ENCODE results near the gene FBXL19. TPM values are rescaled to one million over a fixed set of nuclear protein-coding genes. Genes with fewer than 3 reads are reported as not detected.

Gene FBXL19
- total RNA-seq, 1 experiment from 2014 or later: 70.8 TPM

DNA sequence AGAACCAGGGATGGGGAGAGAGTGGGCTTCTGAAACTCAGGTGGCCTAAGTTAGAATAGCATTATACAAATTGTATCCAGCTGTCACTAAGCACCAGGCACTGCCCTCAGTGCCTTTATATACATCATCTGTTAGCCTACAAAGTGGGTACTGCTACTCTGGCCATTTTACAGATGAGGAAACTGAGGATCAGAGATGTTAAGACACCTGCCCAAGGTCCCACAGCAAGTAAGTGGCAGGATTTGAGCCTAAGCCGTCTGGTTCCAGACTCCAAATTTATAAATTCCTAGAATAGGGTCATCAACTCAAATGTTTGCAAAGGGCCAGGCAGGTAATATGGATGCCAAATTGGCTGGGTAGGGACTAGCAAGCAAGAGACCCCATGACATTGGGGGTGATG, 27.8 kb downstream of the FBXL19 start:
- peaks cover 4% of the 10 kb centered on the region; the same call in 1 of the 2 replicates for H4K20me1 ChIP-seq (ENCODE audit: insufficient read depth)
- DNase-seq: no peak
- H3F3A ChIP-seq (ENCODE audit: insufficient read depth, low read depth): peaks cover 42% of the 10 kb centered on the region; the same call in 1 of the 2 replicates
- H3K79me2 ChIP-seq (ENCODE audit: low read depth): no peaks in the 10 kb centered on the region
- no peaks in the 10 kb centered on the region for H3K9me3 ChIP-seq (ENCODE audit: insufficient read depth, low read depth)
- intact Hi-C loops (cut with micrococcal nuclease; ENCODE audit: unreplicated experiment): loop anchor here (10.0 kb wide), 2 partner anchors 504 to 914 kb away; partner anchors contain the start of gene ARMC5
- H2AFZ ChIP-seq: no peak overlapping the region
- no peak overlapping the region for H3K4me3 ChIP-seq
- H3K27me3 ChIP-seq (ENCODE audit: insufficient read depth, low read depth): no peaks in the 10 kb centered on the region
- no peaks in the 10 kb centered on the region for H3K9me2 ChIP-seq (ENCODE audit: insufficient read depth)
- H3K27ac ChIP-seq: no peak overlapping the region
- H3K4me2 ChIP-seq: 0 out of 2 replicates have a peak overlapping the region, but pooled peaks have one; percentile 91
- TF ChIP-seq EZH2 (IDR thresholded peaks at IDR 0.05; ENCODE audit: low read depth): no peak
- TF ChIP-seq, protein P1, sequence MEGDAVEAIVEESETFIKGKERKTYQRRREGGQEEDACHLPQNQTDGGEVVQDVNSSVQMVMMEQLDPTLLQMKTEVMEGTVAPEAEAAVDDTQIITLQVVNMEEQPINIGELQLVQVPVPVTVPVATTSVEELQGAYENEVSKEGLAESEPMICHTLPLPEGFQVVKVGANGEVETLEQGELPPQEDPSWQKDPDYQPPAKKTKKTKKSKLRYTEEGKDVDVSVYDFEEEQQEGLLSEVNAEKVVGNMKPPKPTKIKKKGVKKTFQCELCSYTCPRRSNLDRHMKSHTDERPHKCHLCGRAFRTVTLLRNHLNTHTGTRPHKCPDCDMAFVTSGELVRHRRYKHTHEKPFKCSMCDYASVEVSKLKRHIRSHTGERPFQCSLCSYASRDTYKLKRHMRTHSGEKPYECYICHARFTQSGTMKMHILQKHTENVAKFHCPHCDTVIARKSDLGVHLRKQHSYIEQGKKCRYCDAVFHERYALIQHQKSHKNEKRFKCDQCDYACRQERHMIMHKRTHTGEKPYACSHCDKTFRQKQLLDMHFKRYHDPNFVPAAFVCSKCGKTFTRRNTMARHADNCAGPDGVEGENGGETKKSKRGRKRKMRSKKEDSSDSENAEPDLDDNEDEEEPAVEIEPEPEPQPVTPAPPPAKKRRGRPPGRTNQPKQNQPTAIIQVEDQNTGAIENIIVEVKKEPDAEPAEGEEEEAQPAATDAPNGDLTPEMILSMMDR (conservative IDR thresholded peaks at IDR 0.05): no peak
- CTCF ChIA-PET: no interaction called here
- H3K36me3 ChIP-seq (ENCODE audit: low read depth): no peaks in the 10 kb centered on the region
- peaks cover 15% of the 10 kb centered on the region for H3K4me1 ChIP-seq (replicated peaks; ENCODE audit: insufficient read depth)
- no TSS peak for BruUV-seq (replicated peaks)
- POLR2A ChIA-PET (ENCODE audit: unreplicated experiment): interaction anchor here (0.6 kb wide), 1 partner anchor 10 kb away, joined by 3 read pairs; no protein-coding TSS in a partner anchor

- H3K36me3 ChIP-seq (ENCODE audit: low read depth): no peaks in the 10 kb centered on the region
- no peak overlapping the region for H3K4me3 ChIP-seq
- H3K27ac ChIP-seq: no peak overlapping the region
- no peaks in the 10 kb centered on the region for H3K27me3 ChIP-seq (ENCODE audit: insufficient read depth, low read depth)
- ChIA-PET CTCF (no interaction called here), POLR2A (ENCODE audit: unreplicated experiment) (interaction anchor here (0.6 kb wide), 2 partner anchors 10 to 95 kb away, joined by 3 read pairs; no protein-coding TSS in a partner anchor)
- no peaks in the 10 kb centered on the region for H3K9me3 ChIP-seq (ENCODE audit: insufficient read depth, low read depth)
- no peaks in the 10 kb centered on the region for H3K9me2 ChIP-seq (ENCODE audit: insufficient read depth)
- no TSS peak for BruUV-seq (replicated peaks)
- H3K4me1 ChIP-seq (replicated peaks; ENCODE audit: insufficient read depth): peaks cover 15% of the 10 kb centered on the region
- peaks cover 44% of the 10 kb centered on the region; the same call in 1 of the 2 replicates for H3F3A ChIP-seq (ENCODE audit: insufficient read depth, low read depth)
- H4K20me1 ChIP-seq (ENCODE audit: insufficient read depth): peaks cover 4% of the 10 kb centered on the region; the same call in 1 of the 2 replicates
- intact Hi-C loops (cut with micrococcal nuclease; ENCODE audit: unreplicated experiment): loop anchor here (10.0 kb wide), 2 partner anchors 503 to 913 kb away; partner anchors contain the start of gene ARMC5
- peak in 1 of 2 experiments; percentile 28 for DNase-seq
- H3K4me2 ChIP-seq: no peak overlapping the region
- TF ChIP-seq, protein P1 (conservative IDR thresholded peaks at IDR 0.05): no peak
- TF ChIP-seq EZH2 (IDR thresholded peaks at IDR 0.05; ENCODE audit: low read depth): no peak
- H2AFZ ChIP-seq: no peak overlapping the region
- no peaks in the 10 kb centered on the region for H3K79me2 ChIP-seq (ENCODE audit: low read depth)
Observed at GRCh38 chr16:30951750-30952149, 28.4 kb downstream of the FBXL19 start.

- TF ChIP-seq, protein P1 (conservative IDR thresholded peaks at IDR 0.05): no peak
- no peak for TF ChIP-seq EZH2 (IDR thresholded peaks at IDR 0.05; ENCODE audit: low read depth)
- ChIA-PET POLR2A (ENCODE audit: unreplicated experiment) (no interaction called here), CTCF (interaction anchor here (0.6 kb wide), 2 partner anchors 189 to 477 kb away, joined by 3 read pairs; no protein-coding TSS in a partner anchor)
- intact Hi-C loops (cut with micrococcal nuclease; ENCODE audit: unreplicated experiment): loop anchor here (10.0 kb wide), 2 partner anchors 502 to 912 kb away; partner anchors contain the start of gene ARMC5
- H3K4me3 ChIP-seq: no peak overlapping the region
- DNase-seq: peak in 1 of 2 experiments; percentile 30
- no peak overlapping the region for H2AFZ ChIP-seq
- H4K20me1 ChIP-seq (ENCODE audit: insufficient read depth): no peaks in the 10 kb centered on the region; the same call in 1 of the 2 replicates
- peaks cover 51% of the 10 kb centered on the region; the same call in 1 of the 2 replicates for H3F3A ChIP-seq (ENCODE audit: insufficient read depth, low read depth)
- BruUV-seq (replicated peaks): no TSS peak
- H3K27ac ChIP-seq: no peak overlapping the region
- peaks cover 15% of the 10 kb centered on the region for H3K4me1 ChIP-seq (replicated peaks; ENCODE audit: insufficient read depth)
- H3K9me2 ChIP-seq (ENCODE audit: insufficient read depth): no peaks in the 10 kb centered on the region
- no peaks in the 10 kb centered on the region for H3K36me3 ChIP-seq (ENCODE audit: low read depth)
- no peaks in the 10 kb centered on the region for H3K27me3 ChIP-seq (ENCODE audit: insufficient read depth, low read depth)
- no peaks in the 10 kb centered on the region for H3K9me3 ChIP-seq (ENCODE audit: insufficient read depth, low read depth)
- H3K79me2 ChIP-seq (ENCODE audit: low read depth): no peaks in the 10 kb centered on the region
- H3K4me2 ChIP-seq: no peak overlapping the region
Observed at GRCh38 chr16:30953111-30953510, 29.7 kb downstream of the FBXL19 start.
